Mononuclear cell (primary cell): ENCODE measurements around the gene NAB2. TPM values are rescaled to one million over a fixed set of nuclear protein-coding genes. Genes with fewer than 3 reads are reported as not detected.

Experiments
- H3K27me3 ChIP-seq: 2 replicates; pipeline ENCODE4 v1.6.0; 2011; ENCODE audit warnings: low read length, control low read depth; ENCODE audit not compliant: insufficient read depth
- H3K4me1 ChIP-seq: 2 replicates; pipeline ENCODE4 v1.5.1; 2011; ENCODE audit warnings: mild to moderate bottlenecking, low read length, control low read depth; ENCODE audit not compliant: insufficient read depth
- H3K4me3 ChIP-seq: 2 replicates; pipeline ENCODE4 v1.5.1; 2011; ENCODE audit warnings: mild to moderate bottlenecking, low read length, moderate library complexity
- H3K9me3 ChIP-seq: 2 replicates; pipeline ENCODE4 v1.5.1; 2011; ENCODE audit warnings: low read depth, mild to moderate bottlenecking, control low read depth, low read length
- total RNA-seq: library from RNA; depleted of rRNA; stranded (reverse); fragments of >200 nt; gene quantifications from one replicate; pipeline ENCODE4 v1.2.3, GENCODE V29; 2012

The NAB2 gene
- total RNA-seq, 1 donor = 16.3 TPM

GRCh38 chr12:57086493-57087009 lies 2.4 kb upstream of the NAB2 start:
- peak overlapping the region; percentile 91 for H3K4me3 ChIP-seq
- peaks cover 40% of the 10 kb centered on the region for H3K4me1 ChIP-seq
- H3K27me3 ChIP-seq = no peaks in the 10 kb centered on the region
- H3K9me3 ChIP-seq = no peaks in the 10 kb centered on the region

GRCh38 chr12:57087010-57087690 lies 1.8 kb upstream of the NAB2 start:
- peaks cover 42% of the 10 kb centered on the region for H3K4me1 ChIP-seq

GRCh38 chr12:57087691-57088353 lies 1.1 kb upstream of the NAB2 start:
- Histone ChIP-seq H3K4me3 (peak overlapping the region; percentile 91), H3K9me3 (no peaks in the 10 kb centered on the region), H3K27me3 (no peaks in the 10 kb centered on the region), H3K4me1 (peaks cover 44% of the 10 kb centered on the region)

More at GRCh38 chr12:57087010-57087690, 1.8 kb upstream of the NAB2 start:
- peak overlapping the region; percentile 91 for H3K4me3 ChIP-seq
- no peaks in the 10 kb centered on the region for H3K27me3 ChIP-seq
- H3K9me3 ChIP-seq = no peaks in the 10 kb centered on the region

- Histone ChIP-seq H3K9me3 (no peaks in the 10 kb centered on the region), H3K4me1 (peaks cover 57% of the 10 kb centered on the region), H3K4me3 (peak overlapping the region; percentile 58), H3K27me3 (no peaks in the 10 kb centered on the region)
Measured at GRCh38 chr12:57089271-57090245, 644 bp downstream of the NAB2 start.

- H3K4me1 ChIP-seq = peaks cover 61% of the 10 kb centered on the region
- no peak overlapping the region for H3K4me3 ChIP-seq
- H3K27me3 ChIP-seq = no peaks in the 10 kb centered on the region
- H3K9me3 ChIP-seq = no peaks in the 10 kb centered on the region
Measured at GRCh38 chr12:57090490-57090889, 1.6 kb downstream of the NAB2 start.

- Histone ChIP-seq H3K9me3 (no peaks in the 10 kb centered on the region), H3K4me1 (peaks cover 56% of the 10 kb centered on the region), H3K4me3 (no peak overlapping the region), H3K27me3 (no peaks in the 10 kb centered on the region)
Measured at GRCh38 chr12:57090924-57091637, 2.2 kb downstream of the NAB2 start.

- Histone ChIP-seq H3K4me3 (no peak overlapping the region), H3K27me3 (no peaks in the 10 kb centered on the region), H3K4me1 (peaks cover 48% of the 10 kb centered on the region), H3K9me3 (no peaks in the 10 kb centered on the region)
Measured at GRCh38 chr12:57091638-57092528, 3.0 kb downstream of the NAB2 start.

- no peaks in the 10 kb centered on the region for H3K9me3 ChIP-seq
- peaks cover 47% of the 10 kb centered on the region for H3K4me1 ChIP-seq
- H3K4me3 ChIP-seq = no peak overlapping the region
- H3K27me3 ChIP-seq = no peaks in the 10 kb centered on the region
Measured at GRCh38 chr12:57092529-57092862, 3.6 kb downstream of the NAB2 start.

- Histone ChIP-seq H3K4me3 (no peak overlapping the region), H3K4me1 (peaks cover 45% of the 10 kb centered on the region), H3K9me3 (no peaks in the 10 kb centered on the region)
Measured at GRCh38 chr12:57092876-57093414, 4.0 kb downstream of the NAB2 start.

GRCh38 chr12:57093415-57094207 lies 4.7 kb downstream of the NAB2 start:
- H3K4me1 ChIP-seq = peaks cover 40% of the 10 kb centered on the region
- H3K4me3 ChIP-seq = no peak overlapping the region
- H3K27me3 ChIP-seq = no peaks in the 10 kb centered on the region
- H3K9me3 ChIP-seq = no peaks in the 10 kb centered on the region

More at GRCh38 chr12:57092876-57093414, 4.0 kb downstream of the NAB2 start:
- no peaks in the 10 kb centered on the region for H3K27me3 ChIP-seq

GRCh38 chr12:57094208-57095160 lies 5.6 kb downstream of the NAB2 start:
- Histone ChIP-seq H3K27me3 (no peaks in the 10 kb centered on the region), H3K4me3 (no peak overlapping the region), H3K9me3 (no peaks in the 10 kb centered on the region), H3K4me1 (peaks cover 39% of the 10 kb centered on the region)

- Histone ChIP-seq H3K9me3 (no peaks in the 10 kb centered on the region), H3K4me1 (peaks cover 30% of the 10 kb centered on the region), H3K4me3 (no peak overlapping the region), H3K27me3 (no peaks in the 10 kb centered on the region)
Measured at GRCh38 chr12:57095440-57095839, 6.5 kb downstream of the NAB2 start.
